ENCODE data around the gene USP47. TPM values are rescaled to one million over a fixed set of nuclear protein-coding genes. Genes with fewer than 3 reads are reported as not detected.

Gene USP47
- total and polyA plus RNA-seq, 9 of the 15 experiments (the other 6 are each of a cell fraction or from before 2014, with no cell fraction given), result 13.1 to 63.6 (median 34.7) TPM

DNA sequence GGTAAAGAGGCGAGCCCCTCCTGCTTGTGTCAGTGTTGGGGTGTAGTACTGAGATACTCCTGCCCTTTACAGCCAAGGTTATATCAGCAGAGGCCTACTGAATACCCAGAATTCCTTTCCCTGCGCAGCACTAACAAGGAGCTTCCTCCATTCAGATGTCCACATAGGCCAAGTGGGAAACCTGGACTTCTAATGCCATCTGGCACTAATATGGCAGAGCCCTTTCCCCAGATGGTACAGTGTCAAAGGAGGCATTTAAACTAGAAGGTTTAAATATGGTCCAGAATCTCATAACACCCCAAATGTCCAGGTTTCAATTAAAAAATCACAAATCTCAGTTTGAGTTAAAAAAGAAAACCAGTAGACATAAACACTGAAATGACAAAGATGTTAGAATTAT, 68.8 kb downstream of the USP47 start:
- no peak overlapping the region for H3K4me2 ChIP-seq (ENCODE audit: insufficient read depth, low read length)
- H3K9me3 ChIP-seq (replicated peaks; ENCODE audit: control insufficient read depth, insufficient read depth, low read depth, low read length), result no peaks in the 10 kb centered on the region
- FAIRE-seq (no peak), ATAC-seq (no peak), DNase-seq (ENCODE audit: extremely low read depth in 1 of 4, low spot score in 3 of 4) (no peak)
- in situ Hi-C loops (cut with MboI), result no loop called here
- TF ChIP-seq HINFP (tag; conservative IDR thresholded peaks at IDR 0.05; ENCODE audit: low read depth), result no peak
- TF ChIP-seq, protein P1, sequence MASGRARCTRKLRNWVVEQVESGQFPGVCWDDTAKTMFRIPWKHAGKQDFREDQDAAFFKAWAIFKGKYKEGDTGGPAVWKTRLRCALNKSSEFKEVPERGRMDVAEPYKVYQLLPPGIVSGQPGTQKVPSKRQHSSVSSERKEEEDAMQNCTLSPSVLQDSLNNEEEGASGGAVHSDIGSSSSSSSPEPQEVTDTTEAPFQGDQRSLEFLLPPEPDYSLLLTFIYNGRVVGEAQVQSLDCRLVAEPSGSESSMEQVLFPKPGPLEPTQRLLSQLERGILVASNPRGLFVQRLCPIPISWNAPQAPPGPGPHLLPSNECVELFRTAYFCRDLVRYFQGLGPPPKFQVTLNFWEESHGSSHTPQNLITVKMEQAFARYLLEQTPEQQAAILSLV (tag; IDR thresholded peaks at IDR 0.05), result no peak
- TF ChIP-seq U2AF1 (optimal IDR thresholded peaks at IDR 0.05; ENCODE audit: low read depth, low read length), result no peak
- TF ChIP-seq ETS2 (tag; IDR thresholded peaks at IDR 0.05; ENCODE audit: borderline replicate concordance, poor library complexity, severe bottlenecking), result no peak
- no peak for TF ChIP-seq CBX3 (IDR thresholded peaks at IDR 0.05; ENCODE audit: borderline replicate concordance in 1 of 2, low read length in 2 of 2)
- no peak for TF ChIP-seq FOXJ2 (tag; IDR thresholded peaks at IDR 0.05)
- no peak for TF ChIP-seq SPI1 (IDR thresholded peaks at IDR 0.05; ENCODE audit: borderline replicate concordance, low read depth, low read length)
- no peak for TF ChIP-seq SNAPC5 (CRISPR knock-in tag; IDR thresholded peaks at IDR 0.05)
- TF ChIP-seq KAT2B (IDR thresholded peaks at IDR 0.05; ENCODE audit: low read depth, low read length), result no peak
- no peak for TF ChIP-seq SIN3A (IDR thresholded peaks at IDR 0.05; ENCODE audit: borderline replicate concordance in 2 of 2, control insufficient read depth in 1 of 2, low read depth in 2 of 2, low read length in 2 of 2)
- TF ChIP-seq ZNF277 (CRISPR knock-in tag; IDR thresholded peaks at IDR 0.05; ENCODE audit: borderline replicate concordance), result no peak
- no peak for TF ChIP-seq MBD1 (CRISPR knock-in tag; IDR thresholded peaks at IDR 0.05)
- TF ChIP-seq ARID3B (CRISPR knock-in tag; IDR thresholded peaks at IDR 0.05; ENCODE audit: borderline replicate concordance), result no peak
- no peaks in the 10 kb centered on the region for H3K4me1 ChIP-seq (replicated peaks in 1 of 2; ENCODE audit: control insufficient read depth in 2 of 2, insufficient read depth in 2 of 2, low read length in 2 of 2)
- no TSS peak for BruUV-seq (replicated peaks)
- CTCF ChIA-PET (ENCODE audit: low intra/inter-chr PET ratio), result no interaction called here
- 93% methylated on average over 2 of the region's 2 CpGs for WGBS (ENCODE audit: insufficient coverage, low coverage, missing lambda C conversion rate)
- no peak overlapping the region for H3K27ac ChIP-seq (ENCODE audit: extremely low read depth, low read depth, low read length)
- no peaks in the 10 kb centered on the region for H3K27me3 ChIP-seq (ENCODE audit: control insufficient read depth in 2 of 2, insufficient read depth in 2 of 2, low read length in 2 of 2)
- no peak overlapping the region for H3K9ac ChIP-seq (ENCODE audit: insufficient read depth in 1 of 2, low read depth in 2 of 2, low read length in 2 of 2)
- no peak overlapping the region for H2AFZ ChIP-seq (ENCODE audit: low read depth, low read length)
- intact Hi-C loops (cut with micrococcal nuclease), result no loop called here
- H3K9me1 ChIP-seq (ENCODE audit: control insufficient read depth, insufficient read depth, low read length), result no peaks in the 10 kb centered on the region
- H3K4me3 ChIP-seq, result no peak overlapping the region
- H3K36me3 ChIP-seq (ENCODE audit: control insufficient read depth, insufficient read depth, low read length), result peaks cover 49% of the 10 kb centered on the region; the same call in 2 of the 3 replicates
- no peaks in the 10 kb centered on the region for H4K20me1 ChIP-seq (replicated peaks; ENCODE audit: control insufficient read depth, insufficient read depth, low read length)
- no peaks in the 10 kb centered on the region for H3K79me2 ChIP-seq (ENCODE audit: control insufficient read depth, insufficient read depth, low read length)
- POLR2A ChIA-PET, result interaction anchor here (0.6 kb wide), 1 partner anchor 13 kb away, joined by 3 read pairs; no protein-coding TSS in a partner anchor
